ENCODE measurements around the gene ZEB2.

Gene ZEB2

GRCh38 chr2:144357623-144358373 is 162.1 kb downstream of the ZEB2 start:
- H3K27me3 ChIP-seq (replicated peaks; ENCODE audit: control insufficient read depth, insufficient read depth, low read length), result no peaks in the 10 kb centered on the region
- H3K36me3 ChIP-seq (ENCODE audit: control insufficient read depth, insufficient read depth, low read length), result no peaks in the 10 kb centered on the region
- peak; percentile 63 for DNase-seq (ENCODE audit: extremely low read depth, insufficient read length)
- TF ChIP-seq CTCF (IDR thresholded peaks at IDR 0.05; ENCODE audit: insufficient read depth, low read length, poor library complexity, severe bottlenecking), result no peak
- H3K4me3 ChIP-seq (replicated peaks; ENCODE audit: low read depth, low read length), result peak overlapping the region; percentile 2; the same call in 1 of the 2 replicates

GRCh38 chr2:144356402-144356801 is 163.5 kb downstream of the ZEB2 start:
- TF ChIP-seq CTCF (IDR thresholded peaks at IDR 0.05; ENCODE audit: insufficient read depth, low read length, poor library complexity, severe bottlenecking), result no peak
- no peak overlapping the region for H3K4me3 ChIP-seq (replicated peaks; ENCODE audit: low read depth, low read length)
- no peaks in the 10 kb centered on the region for H3K27me3 ChIP-seq (replicated peaks; ENCODE audit: control insufficient read depth, insufficient read depth, low read length)
- DNase-seq (ENCODE audit: extremely low read depth, insufficient read length), result no peak
- H3K36me3 ChIP-seq (ENCODE audit: control insufficient read depth, insufficient read depth, low read length), result no peaks in the 10 kb centered on the region

- H3K36me3 ChIP-seq (ENCODE audit: control insufficient read depth, insufficient read depth, low read length), result no peaks in the 10 kb centered on the region
- no peak overlapping the region for H3K4me3 ChIP-seq (replicated peaks; ENCODE audit: low read depth, low read length)
- no peak for DNase-seq (ENCODE audit: extremely low read depth, insufficient read length)
- no peaks in the 10 kb centered on the region for H3K27me3 ChIP-seq (replicated peaks; ENCODE audit: control insufficient read depth, insufficient read depth, low read length)
- no peak for TF ChIP-seq CTCF (IDR thresholded peaks at IDR 0.05; ENCODE audit: insufficient read depth, low read length, poor library complexity, severe bottlenecking)
These were observed 165.0 kb downstream of the ZEB2 start for GRCh38 chr2:144354953-144355352.

- Histone ChIP-seq H3K36me3 (ENCODE audit: control insufficient read depth, insufficient read depth, low read length) (no peaks in the 10 kb centered on the region), H3K27me3 (replicated peaks; ENCODE audit: control insufficient read depth, insufficient read depth, low read length) (no peaks in the 10 kb centered on the region), H3K4me3 (replicated peaks; ENCODE audit: low read depth, low read length) (no peak overlapping the region)
- TF ChIP-seq CTCF (IDR thresholded peaks at IDR 0.05; ENCODE audit: insufficient read depth, low read length, poor library complexity, severe bottlenecking), result no peak
- no peak for DNase-seq (ENCODE audit: extremely low read depth, insufficient read length)
These were observed 168.2 kb downstream of the ZEB2 start for GRCh38 chr2:144351687-144352086.

GRCh38 chr2:144350151-144350802 is 169.6 kb downstream of the ZEB2 start:
- no peak overlapping the region for H3K4me3 ChIP-seq (replicated peaks; ENCODE audit: low read depth, low read length)
- no peak for DNase-seq (ENCODE audit: extremely low read depth, insufficient read length)
- no peaks in the 10 kb centered on the region for H3K27me3 ChIP-seq (replicated peaks; ENCODE audit: control insufficient read depth, insufficient read depth, low read length)
- TF ChIP-seq CTCF (IDR thresholded peaks at IDR 0.05; ENCODE audit: insufficient read depth, low read length, poor library complexity, severe bottlenecking), result no peak
- no peaks in the 10 kb centered on the region for H3K36me3 ChIP-seq (ENCODE audit: control insufficient read depth, insufficient read depth, low read length)
